ENCODE results near the gene MLLT3. TPM values are rescaled to one million over a fixed set of nuclear protein-coding genes. Genes with fewer than 3 reads are reported as not detected.

The MLLT3 gene
- total RNA-seq, 1 experiment from 2014 or later: 24.4 TPM

- Histone ChIP-seq H3K9me3 (no peaks in the 10 kb centered on the region), H3K36me3 (ENCODE audit: control insufficient read depth, insufficient read depth, low read length) (no peaks in the 10 kb centered on the region), H3K4me3 (ENCODE audit: low read depth, low read length) (no peak overlapping the region), H3K4me1 (peaks cover 7% of the 10 kb centered on the region; the same call in 1 of the 2 replicates), H3K27me3 (replicated peaks; ENCODE audit: control insufficient read depth, insufficient read depth, low read length) (no peaks in the 10 kb centered on the region)
- POLR2A ChIA-PET: no interaction called here
- H3K27ac Mint-ChIP-seq (ENCODE audit: unreplicated experiment): no peak overlapping the region
- peaks cover 7% of the 10 kb centered on the region for H3K4me1 Mint-ChIP-seq (ENCODE audit: low read depth, unreplicated experiment)
- no peak overlapping the region for H3K4me3 Mint-ChIP-seq (ENCODE audit: unreplicated experiment)
- DNase-seq: no peak
- no peaks in the 10 kb centered on the region for H3K9me3 Mint-ChIP-seq (ENCODE audit: unreplicated experiment)
- no peaks in the 10 kb centered on the region for H3K27me3 Mint-ChIP-seq (ENCODE audit: insufficient read depth, unreplicated experiment)
- no peak for TF ChIP-seq CTCF (IDR thresholded peaks at IDR 0.05; ENCODE audit: insufficient read depth in 1 of 2, low read depth in 1 of 2, low read length in 1 of 2, severe bottlenecking in 1 of 2, unreplicated experiment in 1 of 2)
- peaks cover 5% of the 10 kb centered on the region for H3K36me3 Mint-ChIP-seq (ENCODE audit: insufficient read depth, unreplicated experiment)
- CTCF ChIA-PET: interaction anchor here (1.1 kb wide), 1 partner anchor 61 kb away, joined by 4 read pairs; the partner anchor contains the start of gene MLLT3
- intact Hi-C loops (cut with micrococcal nuclease; ENCODE audit: unreplicated experiment): no loop called here
- BruUV-seq (replicated peaks): no TSS peak
Measured at GRCh38 chr9:20561531-20561930, 60.8 kb downstream of the MLLT3 start.

- no TSS peak for BruUV-seq (replicated peaks)
- Mint-ChIP-seq H3K9me3 (ENCODE audit: unreplicated experiment) (no peaks in the 10 kb centered on the region), H3K27ac (ENCODE audit: unreplicated experiment) (no peak overlapping the region), H3K4me3 (ENCODE audit: unreplicated experiment) (no peak overlapping the region), H3K36me3 (ENCODE audit: insufficient read depth, unreplicated experiment) (no peaks in the 10 kb centered on the region), H3K4me1 (ENCODE audit: low read depth, unreplicated experiment) (peaks cover 14% of the 10 kb centered on the region), H3K27me3 (ENCODE audit: insufficient read depth, unreplicated experiment) (no peaks in the 10 kb centered on the region)
- Histone ChIP-seq H3K9me3 (no peaks in the 10 kb centered on the region), H3K27me3 (replicated peaks; ENCODE audit: control insufficient read depth, insufficient read depth, low read length) (no peaks in the 10 kb centered on the region), H3K4me1 (peaks cover 7% of the 10 kb centered on the region; the same call in 1 of the 2 replicates), H3K36me3 (ENCODE audit: control insufficient read depth, insufficient read depth, low read length) (no peaks in the 10 kb centered on the region), H3K4me3 (ENCODE audit: low read depth, low read length) (no peak overlapping the region)
- ChIA-PET POLR2A (no interaction called here), CTCF (no interaction called here)
- no peak for DNase-seq
- intact Hi-C loops (cut with micrococcal nuclease; ENCODE audit: unreplicated experiment): no loop called here
- TF ChIP-seq CTCF (IDR thresholded peaks at IDR 0.05; ENCODE audit: insufficient read depth in 1 of 2, low read depth in 1 of 2, low read length in 1 of 2, severe bottlenecking in 1 of 2, unreplicated experiment in 1 of 2): no peak
Measured at GRCh38 chr9:20559231-20559890, 62.9 kb downstream of the MLLT3 start.

- ChIA-PET POLR2A (no interaction called here), CTCF (no interaction called here)
- Histone ChIP-seq H3K4me1 (peaks cover 7% of the 10 kb centered on the region; the same call in 1 of the 2 replicates), H3K36me3 (ENCODE audit: control insufficient read depth, insufficient read depth, low read length) (no peaks in the 10 kb centered on the region), H3K27me3 (replicated peaks; ENCODE audit: control insufficient read depth, insufficient read depth, low read length) (no peaks in the 10 kb centered on the region), H3K9me3 (no peaks in the 10 kb centered on the region), H3K4me3 (ENCODE audit: low read depth, low read length) (no peak overlapping the region)
- Mint-ChIP-seq H3K27me3 (ENCODE audit: insufficient read depth, unreplicated experiment) (no peaks in the 10 kb centered on the region), H3K9me3 (ENCODE audit: unreplicated experiment) (no peaks in the 10 kb centered on the region), H3K27ac (ENCODE audit: unreplicated experiment) (no peak overlapping the region), H3K36me3 (ENCODE audit: insufficient read depth, unreplicated experiment) (no peaks in the 10 kb centered on the region), H3K4me1 (ENCODE audit: low read depth, unreplicated experiment) (peaks cover 22% of the 10 kb centered on the region), H3K4me3 (ENCODE audit: unreplicated experiment) (no peak overlapping the region)
- intact Hi-C loops (cut with micrococcal nuclease; ENCODE audit: unreplicated experiment): no loop called here
- no peak for TF ChIP-seq CTCF (IDR thresholded peaks at IDR 0.05; ENCODE audit: insufficient read depth in 1 of 2, low read depth in 1 of 2, low read length in 1 of 2, severe bottlenecking in 1 of 2, unreplicated experiment in 1 of 2)
- no TSS peak for BruUV-seq (replicated peaks)
- DNase-seq: no peak
Measured at GRCh38 chr9:20558566-20559016, 63.7 kb downstream of the MLLT3 start.

Data from Caco-2 (cell line).